ENCODE measurements around the gene GALNT4. TPM values are rescaled to one million over a fixed set of nuclear protein-coding genes. Genes with fewer than 3 reads are reported as not detected.

The GALNT4 gene
- total and polyA plus RNA-seq, 2 of the 13 experiments (the other 11 are each of a cell fraction or from before 2014, with no cell fraction given), result 4.9 to 6.8 TPM

GRCh38 chr12:89504560-89505346 is 19.8 kb downstream of the GALNT4 start (continued):
- TF ChIP-seq RNF219 (CRISPR knock-in tag; IDR thresholded peaks at IDR 0.05) (no peak), PHF8 (CRISPR knock-in tag; IDR thresholded peaks at IDR 0.05) (no peak), DNMT1 (CRISPR knock-in tag; IDR thresholded peaks at IDR 0.05) (no peak), RBM22 (optimal IDR thresholded peaks at IDR 0.05; ENCODE audit: low read length) (no peak), LBX2 (CRISPR knock-in tag; IDR thresholded peaks at IDR 0.05; ENCODE audit: borderline replicate concordance) (no peak), SRSF1 (optimal IDR thresholded peaks at IDR 0.05; ENCODE audit: low read depth, low read length) (no peak), KLF6 (CRISPR knock-in tag; IDR thresholded peaks at IDR 0.05) (no peak)

GRCh38 chr12:89501793-89502192 is 22.8 kb downstream of the GALNT4 start:
- POLR2A ChIA-PET, result no interaction called here
- in situ Hi-C loops (cut with HindIII; ENCODE audit: extremely low pct_ligation_motif_present, low pct_unique_long_range_greater_than_20kb), result no loop called here
- H3K27me3 ChIP-seq (ENCODE audit: control insufficient read depth in 1 of 2, insufficient read depth in 2 of 2, low read length in 2 of 2), result no peaks in the 10 kb centered on the region
- TF ChIP-seq ATF1 (CRISPR knock-in tag; IDR thresholded peaks at IDR 0.05), result no peak
- no peak for TF ChIP-seq TIGD3 (CRISPR knock-in tag; IDR thresholded peaks at IDR 0.05; ENCODE audit: borderline replicate concordance)
- TF ChIP-seq RFX5 (IDR thresholded peaks at IDR 0.05; ENCODE audit: low read depth, low read length), result no peak
- TF ChIP-seq ZBTB4 (CRISPR knock-in tag; IDR thresholded peaks at IDR 0.05; ENCODE audit: borderline replicate concordance), result no peak
- TF ChIP-seq CREB3 (CRISPR knock-in tag; IDR thresholded peaks at IDR 0.05), result no peak
- no peak for TF ChIP-seq DR1 (CRISPR knock-in tag; IDR thresholded peaks at IDR 0.05)
- no peak for TF ChIP-seq RARG (CRISPR knock-in tag; IDR thresholded peaks at IDR 0.05; ENCODE audit: low read depth)
- TF ChIP-seq KLF6 (CRISPR knock-in tag; IDR thresholded peaks at IDR 0.05), result no peak

More at GRCh38 chr12:89501793-89502192, 22.8 kb downstream of the GALNT4 start:
- Histone ChIP-seq H3K27ac (ENCODE audit: extremely low read length, insufficient read depth, low read length) (no peak overlapping the region), H2AFZ (ENCODE audit: low read length) (no peak overlapping the region), H3K79me2 (ENCODE audit: insufficient read depth, low read length) (no peaks in the 10 kb centered on the region), H3K9me3 (ENCODE audit: low read length) (no peaks in the 10 kb centered on the region), H3K4me1 (ENCODE audit: insufficient read depth, low read length) (peaks cover 9% of the 10 kb centered on the region), H3K4me2 (ENCODE audit: low read depth, low read length) (no peak overlapping the region), H3K4me3 (replicated peaks in 1 of 3; ENCODE audit: insufficient read depth in 1 of 3, low read depth in 2 of 3, low read length in 3 of 3) (no peak overlapping the region), H3K9ac (ENCODE audit: insufficient read depth, low read depth, low read length) (no peak overlapping the region), H4K20me1 (ENCODE audit: insufficient read depth, low read length) (no peaks in the 10 kb centered on the region), H3K36me3 (replicated peaks in 1 of 2; ENCODE audit: control insufficient read depth in 1 of 2, insufficient read depth in 2 of 2, low read length in 2 of 2) (0 out of 5 replicates have a peak, but pooled peaks cover 0 to 1% of the 10 kb centered on the region in 2 experiments)
- ATAC-seq (no peak), DNase-seq (ENCODE audit: low spot score) (no peak), FAIRE-seq (no peak)
- intact Hi-C loops (cut with micrococcal nuclease; ENCODE audit: unreplicated experiment), result no loop called here
- CTCF ChIA-PET (ENCODE audit: low intra/inter-chr PET ratio, low total read pairs), result no interaction called here
- no TSS peak for BruUV-seq (replicated peaks)
